ENCODE measurements around the gene FAM9C. TPM values are rescaled to one million over a fixed set of nuclear protein-coding genes. Genes with fewer than 3 reads are reported as not detected.
A peak's percentile ranks its signal among the peaks of the same experiment; 100 is the strongest.

FAM9C gene
- total RNA-seq, 1 experiment from 2014 or later, result not detected

DNA sequence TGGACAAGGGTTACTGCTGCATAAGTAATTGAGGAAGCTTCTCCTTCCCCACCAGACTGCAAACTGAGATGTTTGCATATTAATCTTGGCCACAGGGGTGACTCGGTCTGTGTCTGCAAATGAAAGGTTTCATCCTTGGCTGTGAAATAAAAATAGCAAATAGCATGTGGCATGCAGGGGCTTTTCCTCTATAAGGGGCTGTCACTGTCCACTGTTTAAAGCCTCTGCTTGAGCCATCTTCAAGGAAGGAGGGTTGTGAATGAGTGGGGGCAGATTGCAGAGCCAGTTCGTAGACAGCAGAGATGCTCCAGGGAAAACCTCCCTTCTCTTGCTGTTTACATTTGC is 36.3 kb downstream of the FAM9C start:
- BruUV-seq (replicated peaks), result no TSS peak
- peaks cover 56% of the 10 kb centered on the region for H3K4me1 ChIP-seq (replicated peaks; ENCODE audit: insufficient read depth)
- H3K79me2 ChIP-seq (ENCODE audit: low read depth), result no peaks in the 10 kb centered on the region
- no peak for DNase-seq
- H3K4me2 ChIP-seq, result peak overlapping the region; percentile 68
- no peak overlapping the region for H2AFZ ChIP-seq
- H3K4me3 ChIP-seq, result no peak overlapping the region
- no peaks in the 10 kb centered on the region for H4K20me1 ChIP-seq (ENCODE audit: insufficient read depth)
- TF ChIP-seq, protein P1, sequence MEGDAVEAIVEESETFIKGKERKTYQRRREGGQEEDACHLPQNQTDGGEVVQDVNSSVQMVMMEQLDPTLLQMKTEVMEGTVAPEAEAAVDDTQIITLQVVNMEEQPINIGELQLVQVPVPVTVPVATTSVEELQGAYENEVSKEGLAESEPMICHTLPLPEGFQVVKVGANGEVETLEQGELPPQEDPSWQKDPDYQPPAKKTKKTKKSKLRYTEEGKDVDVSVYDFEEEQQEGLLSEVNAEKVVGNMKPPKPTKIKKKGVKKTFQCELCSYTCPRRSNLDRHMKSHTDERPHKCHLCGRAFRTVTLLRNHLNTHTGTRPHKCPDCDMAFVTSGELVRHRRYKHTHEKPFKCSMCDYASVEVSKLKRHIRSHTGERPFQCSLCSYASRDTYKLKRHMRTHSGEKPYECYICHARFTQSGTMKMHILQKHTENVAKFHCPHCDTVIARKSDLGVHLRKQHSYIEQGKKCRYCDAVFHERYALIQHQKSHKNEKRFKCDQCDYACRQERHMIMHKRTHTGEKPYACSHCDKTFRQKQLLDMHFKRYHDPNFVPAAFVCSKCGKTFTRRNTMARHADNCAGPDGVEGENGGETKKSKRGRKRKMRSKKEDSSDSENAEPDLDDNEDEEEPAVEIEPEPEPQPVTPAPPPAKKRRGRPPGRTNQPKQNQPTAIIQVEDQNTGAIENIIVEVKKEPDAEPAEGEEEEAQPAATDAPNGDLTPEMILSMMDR (conservative IDR thresholded peaks at IDR 0.05), result no peak
- TF ChIP-seq EZH2 (IDR thresholded peaks at IDR 0.05; ENCODE audit: low read depth), result no peak
- CTCF ChIA-PET, result no interaction called here
- H3K36me3 ChIP-seq (ENCODE audit: low read depth), result no peaks in the 10 kb centered on the region
- no peaks in the 10 kb centered on the region for H3K27me3 ChIP-seq (ENCODE audit: insufficient read depth, low read depth)
- POLR2A ChIA-PET (ENCODE audit: unreplicated experiment), result no interaction called here
- peaks cover 26% of the 10 kb centered on the region for H3F3A ChIP-seq (ENCODE audit: insufficient read depth, low read depth)
- peak overlapping the region; percentile 90 for H3K27ac ChIP-seq
- no peaks in the 10 kb centered on the region for H3K9me2 ChIP-seq (ENCODE audit: insufficient read depth)
- H3K9me3 ChIP-seq (ENCODE audit: insufficient read depth, low read depth), result no peaks in the 10 kb centered on the region
- intact Hi-C loops (cut with micrococcal nuclease; ENCODE audit: unreplicated experiment), result loop anchor here (2.0 kb wide), 2 partner anchors 21 to 29 kb away; no protein-coding TSS in a partner anchor

DNA sequence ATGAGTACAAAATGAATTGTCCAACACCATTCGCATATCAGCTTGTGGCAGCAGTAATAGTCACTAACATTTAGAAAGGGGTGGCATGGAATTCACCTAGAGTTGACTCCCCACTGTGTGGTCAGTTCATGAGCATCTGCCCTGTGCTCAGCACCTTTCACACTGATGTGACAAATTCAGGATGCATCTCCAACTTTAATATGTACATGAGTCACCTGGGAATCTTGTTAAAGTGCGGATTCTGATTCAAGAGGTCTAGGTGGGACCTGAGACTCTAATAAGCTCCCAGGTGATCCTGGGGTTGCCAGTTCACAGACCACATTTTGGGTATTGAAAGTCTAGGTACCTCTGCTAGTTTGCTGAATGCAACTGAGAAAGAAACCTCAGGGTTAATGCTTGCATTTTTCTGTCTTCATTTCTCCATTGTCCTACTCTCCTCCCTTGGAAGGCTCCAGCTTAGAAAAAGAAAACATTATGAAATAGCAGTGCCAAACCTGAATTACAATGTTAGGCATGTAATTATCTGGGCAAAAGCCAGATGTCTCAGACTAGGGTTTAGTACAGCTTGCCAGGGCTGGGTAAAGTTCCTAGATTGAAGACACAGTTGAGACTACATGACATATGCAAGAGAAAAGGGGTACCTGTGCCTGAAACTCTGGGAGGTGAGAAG is 36.8 kb downstream of the FAM9C start:
- H3K4me3 ChIP-seq, result no peak overlapping the region
- H3K4me2 ChIP-seq, result peak overlapping the region; percentile 68
- BruUV-seq (replicated peaks), result no TSS peak
- peak overlapping the region; percentile 90 for H3K27ac ChIP-seq
- no peaks in the 10 kb centered on the region for H3K36me3 ChIP-seq (ENCODE audit: low read depth)
- H3K79me2 ChIP-seq (ENCODE audit: low read depth), result no peaks in the 10 kb centered on the region
- POLR2A ChIA-PET (ENCODE audit: unreplicated experiment), result no interaction called here
- no peak overlapping the region for H2AFZ ChIP-seq
- H4K20me1 ChIP-seq (ENCODE audit: insufficient read depth), result no peaks in the 10 kb centered on the region
- peak in 1 of 2 experiments; percentile 93 for DNase-seq
- CTCF ChIA-PET, result no interaction called here
- H3F3A ChIP-seq (ENCODE audit: insufficient read depth, low read depth), result peaks cover 31% of the 10 kb centered on the region
- no peaks in the 10 kb centered on the region for H3K9me3 ChIP-seq (ENCODE audit: insufficient read depth, low read depth)
- no peaks in the 10 kb centered on the region for H3K9me2 ChIP-seq (ENCODE audit: insufficient read depth)
- TF ChIP-seq, protein P1 (conservative IDR thresholded peaks at IDR 0.05), result no peak
- no peak for TF ChIP-seq EZH2 (IDR thresholded peaks at IDR 0.05; ENCODE audit: low read depth)
- H3K27me3 ChIP-seq (ENCODE audit: insufficient read depth, low read depth), result no peaks in the 10 kb centered on the region
- peaks cover 60% of the 10 kb centered on the region for H3K4me1 ChIP-seq (replicated peaks; ENCODE audit: insufficient read depth)
- intact Hi-C loops (cut with micrococcal nuclease; ENCODE audit: unreplicated experiment), result loop anchor here (2.0 kb wide), 2 partner anchors 21 to 29 kb away; no protein-coding TSS in a partner anchor

DNA sequence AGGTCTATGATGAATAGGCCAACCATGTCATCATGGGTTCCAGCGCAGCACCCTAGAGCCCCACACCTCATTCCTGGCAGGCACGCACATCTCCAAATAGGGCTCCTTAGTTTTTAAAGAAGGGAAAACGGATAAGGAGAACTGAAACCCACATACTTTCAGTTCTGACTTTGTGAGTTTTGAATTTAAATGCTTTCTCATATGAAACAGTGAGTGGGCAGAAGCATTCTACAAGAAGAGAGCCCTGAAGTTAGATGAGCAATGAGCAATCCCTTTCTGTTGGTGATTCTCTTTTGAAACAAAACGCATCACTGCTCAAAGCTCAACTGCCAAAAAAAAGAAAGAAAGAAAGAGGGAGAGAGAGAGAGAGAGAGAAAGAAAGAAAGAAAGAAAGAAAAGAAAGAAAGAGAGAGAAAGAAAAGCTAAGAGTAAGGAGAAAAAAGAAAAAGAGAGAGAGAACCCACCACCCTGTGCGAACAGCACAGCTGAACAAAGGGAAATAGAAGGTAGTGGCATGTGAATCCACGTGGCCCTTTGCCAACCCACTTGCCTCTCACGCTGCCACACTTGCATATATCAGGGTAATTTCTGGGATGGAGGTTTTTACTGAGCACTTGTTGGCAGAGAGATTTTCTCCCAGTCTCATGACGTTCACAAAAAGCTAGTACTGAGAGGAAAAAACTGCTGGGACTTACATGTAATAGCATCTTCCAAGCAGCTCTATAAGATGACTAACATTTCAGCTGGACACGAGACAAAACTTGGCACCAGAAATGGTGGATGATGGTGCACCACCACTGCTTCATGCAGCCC is 38.6 kb downstream of the FAM9C start:
- H3K9me3 ChIP-seq (ENCODE audit: insufficient read depth, low read depth), result no peaks in the 10 kb centered on the region
- H3K27me3 ChIP-seq (ENCODE audit: insufficient read depth, low read depth), result no peaks in the 10 kb centered on the region
- H3K4me1 ChIP-seq (replicated peaks; ENCODE audit: insufficient read depth), result peaks cover 75% of the 10 kb centered on the region
- H3K79me2 ChIP-seq (ENCODE audit: low read depth), result no peaks in the 10 kb centered on the region
- no peaks in the 10 kb centered on the region for H4K20me1 ChIP-seq (ENCODE audit: insufficient read depth)
- H3K4me2 ChIP-seq, result no peak overlapping the region
- H3K36me3 ChIP-seq (ENCODE audit: low read depth), result no peaks in the 10 kb centered on the region
- DNase-seq, result no peak
- intact Hi-C loops (cut with micrococcal nuclease; ENCODE audit: unreplicated experiment), result no loop called here
- H3K9me2 ChIP-seq (ENCODE audit: insufficient read depth), result no peaks in the 10 kb centered on the region
- H3K27ac ChIP-seq, result no peak overlapping the region
- H2AFZ ChIP-seq, result no peak overlapping the region
- H3F3A ChIP-seq (ENCODE audit: insufficient read depth, low read depth), result peaks cover 42% of the 10 kb centered on the region
- TF ChIP-seq, protein P1 (conservative IDR thresholded peaks at IDR 0.05), result no peak
- TF ChIP-seq EZH2 (IDR thresholded peaks at IDR 0.05; ENCODE audit: low read depth), result no peak
- no peak overlapping the region for H3K4me3 ChIP-seq
- POLR2A ChIA-PET (ENCODE audit: unreplicated experiment), result no interaction called here
- no TSS peak for BruUV-seq (replicated peaks)
- CTCF ChIA-PET, result no interaction called here
